Neural progenitor cell (in vitro differentiated cells): ENCODE data around the gene NOTUM. TPM values are rescaled to one million over a fixed set of nuclear protein-coding genes. Genes with fewer than 3 reads are reported as not detected.

Experiments
- DNase-seq: peaks from one replicate; pipeline ENCODE4 v3.0.0-alpha.2; 2016; ENCODE audit warnings: low spot score
- H2AFZ ChIP-seq: fragments of 200-600 bp; sonication (generic); replicated peaks from 2 replicates; pipeline ENCODE4 v1.6.1; 2016; ENCODE audit warnings: antibody characterized with exemption
- H3F3A ChIP-seq: fragments of 200-600 bp; sonication (generic); 2 replicates; pipeline ENCODE4 v1.6.1; 2016; ENCODE audit warnings: antibody characterized with exemption, low read depth
- H3K27ac ChIP-seq: fragments of 200-600 bp; sonication (generic); 2 replicates; pipeline ENCODE4 v1.5.1; 2016; ENCODE audit warnings: mild to moderate bottlenecking
- H3K27me3 ChIP-seq: fragments of 200-600 bp; sonication (generic); 2 replicates; pipeline ENCODE4 v1.6.1; 2016; ENCODE audit warnings: mild to moderate bottlenecking, moderate library complexity
- H3K36me3 ChIP-seq: fragments of 200-600 bp; sonication (generic); 2 replicates; pipeline ENCODE4 v1.5.1; 2016
- H3K4me1 ChIP-seq: fragments of 200-600 bp; sonication (generic); 2 replicates; pipeline ENCODE4 v1.6.1; 2016; ENCODE audit warnings: mixed run types
- H3K4me2 ChIP-seq: fragments of 200-600 bp; sonication (generic); 2 replicates; pipeline ENCODE4 v1.6.1; 2016
- H3K4me3 ChIP-seq: fragments of 200-600 bp; sonication (generic); 2 replicates; pipeline ENCODE4 v1.5.1; 2016
- H3K79me2 ChIP-seq: fragments of 200-600 bp; sonication (generic); 2 replicates; pipeline ENCODE4 v1.6.1; 2016; ENCODE audit warnings: low read depth
- H3K9ac ChIP-seq: fragments of 200-600 bp; sonication (generic); 2 replicates; pipeline ENCODE4 v1.6.1; 2016
- H3K9me3 ChIP-seq: fragments of 200-600 bp; sonication (generic); 2 replicates; pipeline ENCODE4 v1.5.1; 2016; ENCODE audit warnings: low read depth
- H4K20me1 ChIP-seq: fragments of 200-600 bp; sonication (generic); 2 replicates; pipeline ENCODE4 v1.6.1; 2016; ENCODE audit warnings: low read depth
- H3K27ac Mint-ChIP-seq: 3 replicates; pipeline ENCODE4 v1.8.0; 2021; ENCODE audit warnings: mixed read lengths
- H3K27me3 Mint-ChIP-seq: 2 replicates; pipeline ENCODE4 v1.8.0; 2022; ENCODE audit warnings: low read depth, mild to moderate bottlenecking, inconsistent platforms, moderate library complexity, mixed read lengths; ENCODE audit not compliant: insufficient read depth
- H3K36me3 Mint-ChIP-seq: 3 replicates; pipeline ENCODE4 v1.8.0; 2021; ENCODE audit warnings: mixed read lengths
- H3K4me1 Mint-ChIP-seq: 3 replicates; pipeline ENCODE4 v1.8.0; 2021; ENCODE audit warnings: mixed read lengths
- H3K4me3 Mint-ChIP-seq: 3 replicates; pipeline ENCODE4 v1.8.0; 2021; ENCODE audit warnings: mild to moderate bottlenecking, moderate library complexity, mixed read lengths
- H3K9me3 Mint-ChIP-seq: 3 replicates; pipeline ENCODE4 v1.8.0; 2020; ENCODE audit warnings: mixed read lengths
- CTCF ChIP-seq: fragments of 200-600 bp; sonication (generic); IDR thresholded peaks from 2 replicates; pipeline ENCODE4 v1.5.1; 2017; ENCODE audit warnings: antibody characterized with exemption, mild to moderate bottlenecking
- EZH2 ChIP-seq: fragments of 200-600 bp; sonication (generic); IDR thresholded peaks from 2 replicates; pipeline ENCODE4 v1.6.1; 2017; ENCODE audit warnings: antibody characterized with exemption, mild to moderate bottlenecking, moderate library complexity
- EZH2phosphoT487 ChIP-seq: fragments of 200-600 bp; sonication (generic); IDR thresholded peaks from 2 replicates; pipeline ENCODE4 v1.6.1; 2017; ENCODE audit warnings: antibody characterized with exemption
- total RNA-seq: library from RNA; depleted of rRNA; stranded (reverse); fragments of >200 nt; gene quantifications from 2 replicates; pipeline ENCODE4 v1.2.3, GENCODE V29; 2015; ENCODE audit warnings: low replicate concordance

NOTUM gene
- total RNA-seq, 1 donor from 2014 or later, result not detected

DNA sequence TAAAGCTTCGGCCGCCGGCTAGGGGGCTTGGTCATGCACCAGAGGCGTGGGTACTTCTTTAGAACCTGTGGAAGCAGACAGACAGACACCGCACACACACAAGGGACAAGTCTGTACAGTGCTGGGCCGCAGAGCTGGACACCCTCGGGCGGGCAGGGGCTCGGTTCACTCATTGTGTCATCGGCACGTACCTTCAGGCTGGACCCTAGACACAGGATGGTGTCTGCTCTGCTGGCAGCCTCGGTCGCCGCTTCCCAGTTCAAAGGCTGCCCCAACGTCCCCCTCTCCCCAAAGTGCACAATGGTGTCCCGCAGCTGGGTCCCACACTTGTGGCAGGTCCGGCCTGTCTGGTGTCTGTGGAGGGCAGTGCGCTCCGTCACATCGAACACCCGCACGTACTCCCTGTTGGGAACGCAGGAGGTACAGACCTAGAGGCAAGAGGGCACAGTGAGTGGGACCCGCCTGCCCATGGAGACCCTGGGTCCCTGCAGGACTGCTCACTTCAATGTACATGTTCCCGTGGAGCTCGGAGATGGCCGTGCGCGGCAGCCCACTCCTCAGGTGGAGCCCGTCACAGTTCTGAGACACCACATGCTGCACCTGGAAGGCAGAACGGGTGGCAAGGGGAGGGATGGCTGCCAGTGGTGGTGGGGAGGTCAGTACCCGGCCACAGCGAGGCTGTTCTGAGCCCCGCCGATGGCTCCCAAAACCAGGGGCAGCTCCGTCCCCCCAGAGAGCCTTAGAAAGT, 46.7 kb downstream of the NOTUM start:
- H3K36me3 ChIP-seq, result no peaks in the 10 kb centered on the region
- peaks cover 48% of the 10 kb centered on the region for H4K20me1 ChIP-seq
- no peak overlapping the region for H3K27ac Mint-ChIP-seq
- TF ChIP-seq EZH2 (no peak), CTCF (no peak), EZH2phosphoT487 (no peak)
- no peak overlapping the region for H3K4me2 ChIP-seq
- H3K4me1 ChIP-seq, result peaks cover 16% of the 10 kb centered on the region
- H3K79me2 ChIP-seq, result peaks cover 15% of the 10 kb centered on the region
- peaks cover 11% of the 10 kb centered on the region for H3K36me3 Mint-ChIP-seq
- H3K4me3 ChIP-seq, result no peak overlapping the region
- H3K4me3 Mint-ChIP-seq, result peak overlapping the region; percentile 21
- H3K9ac ChIP-seq, result no peak overlapping the region
- no peaks in the 10 kb centered on the region for H3K9me3 Mint-ChIP-seq
- H2AFZ ChIP-seq, result no peak overlapping the region
- peaks cover 27% of the 10 kb centered on the region for H3K4me1 Mint-ChIP-seq
- no peak overlapping the region for H3K27ac ChIP-seq
- peaks cover 17% of the 10 kb centered on the region for H3K27me3 ChIP-seq
- H3K27me3 Mint-ChIP-seq, result no peaks in the 10 kb centered on the region
- peaks cover 49% of the 10 kb centered on the region for H3F3A ChIP-seq
- no peak for DNase-seq
- no peaks in the 10 kb centered on the region for H3K9me3 ChIP-seq

DNA sequence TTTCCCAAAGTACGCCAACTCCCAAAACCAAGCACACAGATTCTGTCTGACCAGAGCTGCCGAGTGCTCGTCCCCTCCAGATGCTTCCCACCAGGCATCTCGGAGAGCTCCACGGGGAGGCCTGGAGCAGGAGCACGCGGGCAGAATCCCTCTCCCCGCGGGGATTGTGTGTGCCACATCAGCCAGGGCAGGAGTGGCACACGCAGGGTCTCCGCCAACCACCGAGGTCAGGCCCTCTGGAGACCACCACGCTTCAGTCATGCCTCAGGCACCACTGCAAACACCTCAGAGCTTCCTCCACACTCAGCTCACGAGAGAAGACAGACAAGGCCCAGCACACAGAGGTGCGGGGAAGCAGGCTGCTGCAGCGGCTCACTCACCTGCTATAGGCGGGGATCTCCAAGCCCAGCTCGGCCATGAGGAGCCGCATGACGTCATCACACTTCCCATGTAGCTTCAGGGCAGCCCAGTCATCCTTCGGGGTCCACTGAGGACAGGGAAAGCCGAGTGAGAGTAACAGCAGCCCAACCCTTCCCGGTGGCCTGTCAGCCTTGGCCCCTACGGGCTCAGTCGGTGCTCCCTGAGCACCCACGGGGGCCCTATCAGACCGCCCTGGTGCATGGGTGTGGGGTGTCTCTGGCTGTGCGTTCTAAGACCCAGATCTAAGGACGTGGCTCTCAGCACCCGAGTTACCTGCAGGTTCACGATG, 47.4 kb downstream of the NOTUM start:
- Histone ChIP-seq H3K27ac (no peak overlapping the region), H3K79me2 (peaks cover 15% of the 10 kb centered on the region), H3F3A (peaks cover 42% of the 10 kb centered on the region), H3K4me2 (no peak overlapping the region), H2AFZ (no peak overlapping the region), H3K9me3 (no peaks in the 10 kb centered on the region), H3K27me3 (peaks cover 17% of the 10 kb centered on the region), H3K9ac (no peak overlapping the region), H3K36me3 (no peaks in the 10 kb centered on the region), H4K20me1 (peaks cover 50% of the 10 kb centered on the region), H3K4me3 (no peak overlapping the region), H3K4me1 (peaks cover 16% of the 10 kb centered on the region)
- peak overlapping the region; percentile 57 for H3K4me3 Mint-ChIP-seq
- no peak for TF ChIP-seq EZH2phosphoT487
- TF ChIP-seq CTCF, result no peak
- no peaks in the 10 kb centered on the region for H3K9me3 Mint-ChIP-seq
- H3K27me3 Mint-ChIP-seq, result peaks cover under 1% of the 10 kb centered on the region
- H3K27ac Mint-ChIP-seq, result no peak overlapping the region
- peaks cover 11% of the 10 kb centered on the region for H3K36me3 Mint-ChIP-seq
- no peak for DNase-seq
- peaks cover 22% of the 10 kb centered on the region for H3K4me1 Mint-ChIP-seq

DNA sequence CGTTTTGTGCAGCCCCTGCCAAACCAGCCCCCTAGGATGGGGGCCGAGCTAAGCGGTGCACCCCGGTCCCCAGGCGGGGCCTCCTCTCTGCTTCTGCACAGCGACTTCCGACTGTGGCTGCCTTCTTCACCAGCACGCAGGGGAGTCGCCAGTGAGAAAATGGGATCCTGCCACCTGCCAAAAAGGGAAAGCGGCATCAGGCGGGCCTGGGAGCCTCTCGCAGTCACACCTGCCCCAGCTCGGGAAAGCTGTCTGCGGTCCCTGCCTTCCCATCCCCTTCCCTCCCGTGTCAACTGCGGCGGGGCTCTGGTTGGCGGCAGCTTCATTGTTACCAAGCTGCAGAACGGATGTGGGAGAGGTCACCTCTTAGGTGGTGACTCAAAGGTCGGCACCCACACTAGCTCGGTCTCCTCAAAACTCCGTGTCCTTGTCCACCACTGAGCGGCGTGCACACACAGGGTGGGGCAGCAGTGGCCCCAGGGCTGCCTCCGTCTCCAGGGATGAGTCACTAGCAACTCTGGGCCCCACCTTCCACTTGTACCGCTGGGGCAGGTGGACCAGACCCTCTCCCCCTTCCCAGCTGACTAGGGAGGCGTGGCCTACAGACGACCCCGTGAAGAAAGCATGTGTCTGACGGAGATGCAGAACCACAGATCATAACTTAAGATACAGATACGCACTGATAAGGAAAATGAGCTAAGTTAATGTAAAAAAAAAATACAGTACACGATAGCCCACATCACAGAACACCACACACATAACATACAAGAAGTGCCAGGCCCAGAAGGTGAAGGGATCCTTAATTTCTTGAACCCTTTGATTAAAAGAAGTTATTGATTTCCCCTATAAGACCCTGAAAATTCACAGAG, 48.3 kb downstream of the NOTUM start:
- no peak for TF ChIP-seq EZH2
- no peak for TF ChIP-seq EZH2phosphoT487
- no peak for TF ChIP-seq CTCF
- H3K27me3 Mint-ChIP-seq, result peaks cover 3% of the 10 kb centered on the region

More for the DNA sequence above, 48.3 kb downstream of the NOTUM start:
- no peaks in the 10 kb centered on the region for H3K9me3 ChIP-seq
- peaks cover 17% of the 10 kb centered on the region for H3K4me1 Mint-ChIP-seq
- H3K27ac Mint-ChIP-seq, result no peak overlapping the region
- no peak overlapping the region for H2AFZ ChIP-seq
- no peak overlapping the region for H3K4me3 ChIP-seq
- no peaks in the 10 kb centered on the region for H3K9me3 Mint-ChIP-seq
- H3K36me3 Mint-ChIP-seq, result peaks cover 11% of the 10 kb centered on the region
- H3F3A ChIP-seq, result peaks cover 36% of the 10 kb centered on the region
- peaks cover 15% of the 10 kb centered on the region for H3K79me2 ChIP-seq
- H3K9ac ChIP-seq, result no peak overlapping the region
- H3K36me3 ChIP-seq, result no peaks in the 10 kb centered on the region
- no peak for DNase-seq
- H3K27me3 ChIP-seq, result peaks cover 17% of the 10 kb centered on the region
- no peak overlapping the region for H3K4me2 ChIP-seq
- H3K27ac ChIP-seq, result no peak overlapping the region
- H3K4me1 ChIP-seq, result peaks cover 14% of the 10 kb centered on the region
- H3K4me3 Mint-ChIP-seq, result peak overlapping the region; percentile 66
- H4K20me1 ChIP-seq, result peaks cover 50% of the 10 kb centered on the region
